RKO (cell line): ENCODE results near the gene OR5H2.

ENCODE experiments used
- DNase-seq: peaks from one replicate; pipeline ENCODE4 v3.0.0-alpha.2; 2016; ENCODE audit warnings: low spot score

OR5H2 gene

DNA sequence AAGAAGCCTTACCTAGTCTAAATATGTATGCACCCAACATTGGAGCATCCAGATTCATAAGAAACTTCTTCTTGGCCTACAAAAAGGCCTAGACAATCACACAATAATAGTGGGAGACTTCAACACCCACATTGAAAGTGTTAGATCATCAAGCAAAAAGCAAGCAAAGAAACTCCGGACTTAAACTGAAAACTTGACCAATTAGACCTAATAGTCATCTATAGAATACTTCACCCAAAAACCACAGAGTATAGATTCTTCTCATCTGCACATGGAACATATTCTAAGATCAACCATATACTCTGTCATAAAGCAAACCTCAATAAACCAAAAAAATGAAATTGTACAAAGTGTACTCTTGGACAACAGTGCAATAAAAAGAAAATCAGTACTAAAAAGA is 49.0 kb downstream of the OR5H2 start:
- DNase-seq: no peak
